T-cell (primary cell): ENCODE measurements around the gene ST6GALNAC3. TPM values are rescaled to one million over a fixed set of nuclear protein-coding genes. Genes with fewer than 3 reads are reported as not detected.

Experiments
- ATAC-seq, 4 experiments: fragments of 200-7000 bp in 3 of 4; fragments of 150-1000 bp in 1 of 4; cut with Tn5 transposase; replicated peaks in 1 of 4; 1 replicate in 3 of 4; 2 replicates in 1 of 4; pipeline ENCODE4 v1.10.0; 2021; ENCODE audit warnings: moderate library complexity in 3 of 4, mild to moderate bottlenecking in 2 of 4, moderate number of reproducible peaks in 1 of 4
- CTCF ChIA-PET, 2 donors: fragments of 300-600 bp; sonication (Branson Sonifier 250); formaldehyde crosslinking; loops; one replicate each; lab custom pipeline; 2022; ENCODE audit warnings: antibody characterized with exemption in 2 of 2; lab: Charles Lee
- POLR2A ChIA-PET, 2 donors: fragments of 300-600 bp; sonication (Branson Sonifier 250); formaldehyde crosslinking; loops; one replicate each; lab custom pipeline; 2022; ENCODE audit warnings: antibody characterized with exemption in 2 of 2; lab: Charles Lee
- DNase-seq, 35 experiments: peaks; one replicate each; pipeline versions ENCODE4 v3.0.0 to v3.0.0-alpha.2; 2013 to 2023
- H3K27ac ChIP-seq: one replicate; pipeline ENCODE4 v1.5.1; 2013; ENCODE audit warnings: low read length
- H3K27me3 ChIP-seq, 2 experiments: replicated peaks in 1 of 2; 1 replicate in 1 of 2; 2 replicates in 1 of 2; pipeline versions ENCODE4 v1.6.1 to v1.7.0; 2013; ENCODE audit warnings: low read length in 1 of 2, mixed read lengths in 1 of 2; ENCODE audit not compliant: control insufficient read depth in 2 of 2, insufficient read depth in 2 of 2; ENCODE audit errors: extremely low read depth in 1 of 2
- H3K36me3 ChIP-seq, 2 donors: 1 replicate in 1 of 2; 2 replicates in 1 of 2; pipeline versions ENCODE4 v1.6.1 to v1.7.0; 2013; ENCODE audit warnings: low read length in 1 of 2; ENCODE audit not compliant: control insufficient read depth in 2 of 2, insufficient read depth in 1 of 2; ENCODE audit errors: extremely low read depth in 1 of 2
- H3K4me1 ChIP-seq, 2 experiments: 1 replicate in 1 of 2; 2 replicates in 1 of 2; pipeline versions ENCODE4 v1.6.1 to v1.7.0; 2013; ENCODE audit warnings: low read length in 2 of 2, mixed read lengths in 1 of 2; ENCODE audit not compliant: insufficient read depth in 2 of 2, control insufficient read depth in 1 of 2; ENCODE audit errors: extremely low read depth in 1 of 2
- H3K4me3 ChIP-seq, 2 donors: 1 replicate in 1 of 2; 2 replicates in 1 of 2; pipeline versions ENCODE4 v1.5.1 to v1.7.0; 2013; ENCODE audit warnings: mild to moderate bottlenecking in 2 of 2, low read length in 1 of 2, moderate library complexity in 1 of 2; ENCODE audit not compliant: control insufficient read depth in 1 of 2; ENCODE audit errors: extremely low read depth in 1 of 2
- H3K9me3 ChIP-seq: 2 replicates; pipeline ENCODE4 v1.7.0; 2013
- H3K27ac Mint-ChIP-seq, 2 donors: one replicate each; pipeline ENCODE4 v1.8.0; 2020 to 2021; ENCODE audit warnings: mild to moderate bottlenecking in 2 of 2, mixed read lengths in 2 of 2
- H3K27me3 Mint-ChIP-seq, 2 donors: one replicate each; pipeline ENCODE4 v1.8.0; 2021 to 2022; ENCODE audit warnings: mixed read lengths in 2 of 2
- H3K36me3 Mint-ChIP-seq: one replicate; pipeline ENCODE4 v1.8.0; 2021; ENCODE audit warnings: mixed read lengths
- H3K4me1 Mint-ChIP-seq, 3 donors: one replicate each; pipeline ENCODE4 v1.8.0; 2020 to 2022; ENCODE audit warnings: mixed read lengths in 3 of 3, mild to moderate bottlenecking in 1 of 3
- H3K4me3 Mint-ChIP-seq, 3 donors: one replicate each; pipeline ENCODE4 v1.8.0; 2020 to 2022; ENCODE audit warnings: mild to moderate bottlenecking in 3 of 3, mixed read lengths in 3 of 3, moderate library complexity in 3 of 3
- H3K9me3 Mint-ChIP-seq, 3 donors: one replicate each; pipeline ENCODE4 v1.8.0; 2020 to 2022; ENCODE audit warnings: mixed read lengths in 3 of 3
- WGBS: methylation state at CpG from one replicate; pipeline ENCODE4 v1.1.5; 2013; ENCODE audit warnings: missing lambda C conversion rate; ENCODE audit not compliant: insufficient coverage; 5-methylcytosine and 5-hydroxymethylcytosine counted together
- total RNA-seq, 35 experiments: library from RNA in 6 of 35; stranded (reverse) in 6 of 35; fragments of 120-200 nt in 1 of 35; gene quantifications; one replicate each; pipeline versions ENCODE4 v1.2.1 to v1.2.4 and lab custom pipeline; 2013 to 2026

Gene ST6GALNAC3
- total RNA-seq, 5 donors from 2014 or later (not counting 1 experiment from before 2014, with no cell fraction given), result 0.33 to 6.6 (median 1.5) TPM

GRCh38 chr1:76037324-76037723, 37.2 kb upstream of the ST6GALNAC3 start:
- POLR2A ChIA-PET, result no interaction called here
- no peak overlapping the region for H3K27ac Mint-ChIP-seq

GRCh38 chr1:76038287-76039004, 36.1 kb upstream of the ST6GALNAC3 start:
- Mint-ChIP-seq H3K4me3 (no peak overlapping the region), H3K27ac (no peak overlapping the region), H3K9me3 (no peaks in the 10 kb centered on the region), H3K36me3 (no peaks in the 10 kb centered on the region), H3K27me3 (peaks cover 0 to 9% of the 10 kb centered on the region in 2 donors), H3K4me1 (no peaks in the 10 kb centered on the region)
- no peaks in the 10 kb centered on the region for H3K4me1 ChIP-seq
- H3K36me3 ChIP-seq, result no peaks in the 10 kb centered on the region
- peaks cover 0 to 6% of the 10 kb centered on the region in 2 experiments for H3K27me3 ChIP-seq
- ChIA-PET POLR2A (interaction anchor here in 1 of 2 donors (0.8 kb wide), 1 partner anchor 34 kb away, joined by 3 read pairs; no protein-coding TSS in a partner anchor), CTCF (no interaction called here)
- WGBS, result no CpG with 5 or more reads among the region's 3 CpGs
- no peaks in the 10 kb centered on the region for H3K9me3 ChIP-seq
- DNase-seq (no peak), ATAC-seq (no peak)
- H3K27ac ChIP-seq, result no peak overlapping the region
- H3K4me3 ChIP-seq, result no peak overlapping the region

More at GRCh38 chr1:76037324-76037723, 37.2 kb upstream of the ST6GALNAC3 start:
- DNase-seq, result no peak
- Histone ChIP-seq H3K27me3 (peaks cover 0 to 6% of the 10 kb centered on the region in 2 experiments), H3K27ac (no peak overlapping the region), H3K36me3 (no peaks in the 10 kb centered on the region), H3K9me3 (no peaks in the 10 kb centered on the region), H3K4me1 (peaks cover 0 to 2% of the 10 kb centered on the region in 2 experiments), H3K4me3 (no peak overlapping the region)
- Mint-ChIP-seq H3K4me3 (no peak overlapping the region), H3K27me3 (peaks cover 0 to 9% of the 10 kb centered on the region in 2 donors), H3K4me1 (peaks cover 0 to 9% (median 0%) of the 10 kb centered on the region in 3 donors), H3K36me3 (no peaks in the 10 kb centered on the region), H3K9me3 (no peaks in the 10 kb centered on the region)
- no peak for ATAC-seq
- WGBS, result 65% methylated on average over 3 of the region's 4 CpGs
- CTCF ChIA-PET, result no interaction called here

- no peak for ATAC-seq
- POLR2A ChIA-PET, result no interaction called here
- Histone ChIP-seq H3K27me3 (peaks cover 0 to 2% of the 10 kb centered on the region in 2 experiments), H3K27ac (no peak overlapping the region), H3K36me3 (no peaks in the 10 kb centered on the region), H3K9me3 (no peaks in the 10 kb centered on the region), H3K4me3 (no peak overlapping the region), H3K4me1 (no peaks in the 10 kb centered on the region)
- CTCF ChIA-PET, result no interaction called here
- H3K4me1 Mint-ChIP-seq, result no peaks in the 10 kb centered on the region
- no peaks in the 10 kb centered on the region for H3K36me3 Mint-ChIP-seq
- DNase-seq, result no peak
- no CpG with 5 or more reads among the region's 2 CpGs for WGBS
- peaks cover 0 to 2% of the 10 kb centered on the region in 2 donors for H3K27me3 Mint-ChIP-seq
- no peak overlapping the region for H3K27ac Mint-ChIP-seq
- H3K9me3 Mint-ChIP-seq, result no peaks in the 10 kb centered on the region
- no peak overlapping the region for H3K4me3 Mint-ChIP-seq
Measured at GRCh38 chr1:76046149-76046548, 28.4 kb upstream of the ST6GALNAC3 start.

GRCh38 chr1:76048219-76048618, 26.3 kb upstream of the ST6GALNAC3 start:
- Histone ChIP-seq H3K27ac (no peak overlapping the region), H3K4me1 (no peaks in the 10 kb centered on the region), H3K9me3 (no peaks in the 10 kb centered on the region), H3K4me3 (no peak overlapping the region), H3K27me3 (no peaks in the 10 kb centered on the region), H3K36me3 (no peaks in the 10 kb centered on the region)
- Mint-ChIP-seq H3K4me1 (peaks cover 0 to 8% (median 0%) of the 10 kb centered on the region in 3 donors), H3K9me3 (no peaks in the 10 kb centered on the region), H3K27me3 (peaks cover 0 to 3% of the 10 kb centered on the region in 2 donors), H3K4me3 (no peak overlapping the region), H3K27ac (no peak overlapping the region), H3K36me3 (no peaks in the 10 kb centered on the region)
- POLR2A ChIA-PET, result no interaction called here
- CTCF ChIA-PET, result no interaction called here
- no CpG with 5 or more reads among the region's 1 CpG for WGBS
- DNase-seq, result no peak
- ATAC-seq, result no peak

GRCh38 chr1:76048926-76049325, 25.6 kb upstream of the ST6GALNAC3 start:
- H3K4me1 Mint-ChIP-seq, result peaks cover 0 to 14% (median 0%) of the 10 kb centered on the region in 3 donors
- POLR2A ChIA-PET, result no interaction called here
- H3K9me3 Mint-ChIP-seq, result no peaks in the 10 kb centered on the region
- Histone ChIP-seq H3K27me3 (no peaks in the 10 kb centered on the region), H3K27ac (no peak overlapping the region), H3K4me3 (no peak overlapping the region), H3K36me3 (no peaks in the 10 kb centered on the region), H3K9me3 (no peaks in the 10 kb centered on the region), H3K4me1 (no peaks in the 10 kb centered on the region)
- DNase-seq (no peak), ATAC-seq (no peak)
- H3K27me3 Mint-ChIP-seq, result peaks cover under 1 to 5% of the 10 kb centered on the region in 2 donors
- CTCF ChIA-PET, result no interaction called here
- no peak overlapping the region for H3K27ac Mint-ChIP-seq
- 83% methylated on average over 1 of the region's 1 CpG for WGBS
- H3K36me3 Mint-ChIP-seq, result no peaks in the 10 kb centered on the region
- no peak overlapping the region for H3K4me3 Mint-ChIP-seq

- DNase-seq (no peak), ATAC-seq (no peak)
- H3K27me3 ChIP-seq, result no peaks in the 10 kb centered on the region
- ChIA-PET CTCF (no interaction called here), POLR2A (no interaction called here)
- Mint-ChIP-seq H3K27me3 (peaks cover 5 to 9% of the 10 kb centered on the region in 2 donors), H3K4me1 (peaks cover 0 to 20% (median 0%) of the 10 kb centered on the region in 3 donors), H3K36me3 (no peaks in the 10 kb centered on the region), H3K27ac (no peak overlapping the region), H3K4me3 (no peak overlapping the region), H3K9me3 (no peaks in the 10 kb centered on the region)
- H3K9me3 ChIP-seq, result no peaks in the 10 kb centered on the region
- H3K27ac ChIP-seq, result no peak overlapping the region
- WGBS, result no CpG with 5 or more reads among the region's 4 CpGs
- no peaks in the 10 kb centered on the region for H3K36me3 ChIP-seq
- no peak overlapping the region for H3K4me3 ChIP-seq
- H3K4me1 ChIP-seq, result no peaks in the 10 kb centered on the region
Measured at GRCh38 chr1:76049498-76049897, 25.0 kb upstream of the ST6GALNAC3 start.
